HG03520 (cell line): Measurements from ENCODE around the gene SLC10A1.
A peak's percentile ranks its signal among the peaks of the same experiment; 100 is the strongest.

Experiments
- ATAC-seq: cut with Tn5 transposase; IDR thresholded peaks from one replicate; pipeline ENCODE4 v1.9.1; 2021; ENCODE audit warnings: mild to moderate bottlenecking, moderate library complexity; ENCODE audit not compliant: unreplicated experiment

The SLC10A1 gene

GRCh38 chr14:69726761-69727511 is 70.1 kb downstream of the SLC10A1 start:
- peak; percentile 70 for ATAC-seq
